ENCODE measurements around the gene NASP.

DNA sequence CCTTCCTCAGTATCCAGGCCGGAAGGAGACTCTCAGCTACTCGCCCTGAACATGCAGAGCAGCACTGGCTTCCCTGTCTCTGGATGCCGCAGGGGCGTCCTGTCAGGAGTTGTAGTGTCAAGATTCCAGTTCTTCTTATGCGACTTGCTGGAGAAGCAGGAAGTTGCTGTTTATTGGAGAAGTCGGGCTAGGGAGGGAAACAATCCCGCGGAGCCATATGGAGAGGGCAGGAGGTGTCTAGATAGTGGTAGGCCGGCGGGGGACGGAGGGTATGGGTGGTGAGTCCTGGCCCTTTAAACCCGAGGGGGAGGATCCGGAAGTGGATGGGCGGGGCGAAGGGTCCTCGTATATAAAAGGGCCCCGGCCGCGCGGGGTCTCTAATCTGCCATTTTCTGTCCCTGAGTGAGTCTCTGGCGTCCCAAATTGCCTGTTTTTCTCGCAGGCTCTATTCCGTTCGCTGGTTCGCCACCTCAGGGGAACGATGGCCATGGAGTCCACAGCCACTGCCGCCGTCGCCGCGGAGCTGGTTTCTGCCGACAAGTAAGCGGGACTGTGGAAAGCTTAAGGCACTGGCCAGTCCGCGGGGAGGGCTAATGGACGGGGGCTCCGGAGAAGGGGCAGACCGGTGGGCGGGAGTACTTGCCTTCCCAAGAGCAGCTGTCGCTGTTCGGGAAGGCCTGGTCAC lies at the start of gene NASP:
- no peak for TF ChIP-seq EZH2 (IDR thresholded peaks at IDR 0.05; ENCODE audit: insufficient read depth, low read length)
- TF ChIP-seq, protein P1, sequence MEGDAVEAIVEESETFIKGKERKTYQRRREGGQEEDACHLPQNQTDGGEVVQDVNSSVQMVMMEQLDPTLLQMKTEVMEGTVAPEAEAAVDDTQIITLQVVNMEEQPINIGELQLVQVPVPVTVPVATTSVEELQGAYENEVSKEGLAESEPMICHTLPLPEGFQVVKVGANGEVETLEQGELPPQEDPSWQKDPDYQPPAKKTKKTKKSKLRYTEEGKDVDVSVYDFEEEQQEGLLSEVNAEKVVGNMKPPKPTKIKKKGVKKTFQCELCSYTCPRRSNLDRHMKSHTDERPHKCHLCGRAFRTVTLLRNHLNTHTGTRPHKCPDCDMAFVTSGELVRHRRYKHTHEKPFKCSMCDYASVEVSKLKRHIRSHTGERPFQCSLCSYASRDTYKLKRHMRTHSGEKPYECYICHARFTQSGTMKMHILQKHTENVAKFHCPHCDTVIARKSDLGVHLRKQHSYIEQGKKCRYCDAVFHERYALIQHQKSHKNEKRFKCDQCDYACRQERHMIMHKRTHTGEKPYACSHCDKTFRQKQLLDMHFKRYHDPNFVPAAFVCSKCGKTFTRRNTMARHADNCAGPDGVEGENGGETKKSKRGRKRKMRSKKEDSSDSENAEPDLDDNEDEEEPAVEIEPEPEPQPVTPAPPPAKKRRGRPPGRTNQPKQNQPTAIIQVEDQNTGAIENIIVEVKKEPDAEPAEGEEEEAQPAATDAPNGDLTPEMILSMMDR (IDR thresholded peaks at IDR 0.05; ENCODE audit: insufficient read depth, low read depth, low read length), result no peak

Measured in astrocyte (in vitro differentiated cells and primary cell).